ENCODE data around the gene BTBD2. TPM values are rescaled to one million over a fixed set of nuclear protein-coding genes. Genes with fewer than 3 reads are reported as not detected.

BTBD2 gene
- total and polyA plus RNA-seq, 2 of the 8 experiments (the other 6 are each of a cell fraction or from before 2014, with no cell fraction given): 91.7 to 92.3 TPM

DNA sequence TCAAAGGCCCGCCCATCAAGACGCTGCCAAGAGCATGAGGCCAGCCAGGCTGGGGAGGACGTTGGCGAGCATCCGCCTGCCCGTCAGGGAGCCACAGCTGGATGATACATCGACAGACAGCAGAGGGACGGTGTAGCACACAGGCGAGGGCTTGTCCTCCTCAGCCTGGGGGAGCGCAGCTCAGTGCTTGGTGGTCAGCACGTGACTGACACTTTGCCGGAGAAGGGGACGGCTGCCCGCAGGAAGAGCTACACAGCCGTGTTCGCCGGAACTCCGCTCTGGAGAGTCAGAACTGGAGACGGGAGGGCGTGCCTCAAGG is 40.4 kb downstream of the BTBD2 start (continued):
- TF ChIP-seq, protein P1, sequence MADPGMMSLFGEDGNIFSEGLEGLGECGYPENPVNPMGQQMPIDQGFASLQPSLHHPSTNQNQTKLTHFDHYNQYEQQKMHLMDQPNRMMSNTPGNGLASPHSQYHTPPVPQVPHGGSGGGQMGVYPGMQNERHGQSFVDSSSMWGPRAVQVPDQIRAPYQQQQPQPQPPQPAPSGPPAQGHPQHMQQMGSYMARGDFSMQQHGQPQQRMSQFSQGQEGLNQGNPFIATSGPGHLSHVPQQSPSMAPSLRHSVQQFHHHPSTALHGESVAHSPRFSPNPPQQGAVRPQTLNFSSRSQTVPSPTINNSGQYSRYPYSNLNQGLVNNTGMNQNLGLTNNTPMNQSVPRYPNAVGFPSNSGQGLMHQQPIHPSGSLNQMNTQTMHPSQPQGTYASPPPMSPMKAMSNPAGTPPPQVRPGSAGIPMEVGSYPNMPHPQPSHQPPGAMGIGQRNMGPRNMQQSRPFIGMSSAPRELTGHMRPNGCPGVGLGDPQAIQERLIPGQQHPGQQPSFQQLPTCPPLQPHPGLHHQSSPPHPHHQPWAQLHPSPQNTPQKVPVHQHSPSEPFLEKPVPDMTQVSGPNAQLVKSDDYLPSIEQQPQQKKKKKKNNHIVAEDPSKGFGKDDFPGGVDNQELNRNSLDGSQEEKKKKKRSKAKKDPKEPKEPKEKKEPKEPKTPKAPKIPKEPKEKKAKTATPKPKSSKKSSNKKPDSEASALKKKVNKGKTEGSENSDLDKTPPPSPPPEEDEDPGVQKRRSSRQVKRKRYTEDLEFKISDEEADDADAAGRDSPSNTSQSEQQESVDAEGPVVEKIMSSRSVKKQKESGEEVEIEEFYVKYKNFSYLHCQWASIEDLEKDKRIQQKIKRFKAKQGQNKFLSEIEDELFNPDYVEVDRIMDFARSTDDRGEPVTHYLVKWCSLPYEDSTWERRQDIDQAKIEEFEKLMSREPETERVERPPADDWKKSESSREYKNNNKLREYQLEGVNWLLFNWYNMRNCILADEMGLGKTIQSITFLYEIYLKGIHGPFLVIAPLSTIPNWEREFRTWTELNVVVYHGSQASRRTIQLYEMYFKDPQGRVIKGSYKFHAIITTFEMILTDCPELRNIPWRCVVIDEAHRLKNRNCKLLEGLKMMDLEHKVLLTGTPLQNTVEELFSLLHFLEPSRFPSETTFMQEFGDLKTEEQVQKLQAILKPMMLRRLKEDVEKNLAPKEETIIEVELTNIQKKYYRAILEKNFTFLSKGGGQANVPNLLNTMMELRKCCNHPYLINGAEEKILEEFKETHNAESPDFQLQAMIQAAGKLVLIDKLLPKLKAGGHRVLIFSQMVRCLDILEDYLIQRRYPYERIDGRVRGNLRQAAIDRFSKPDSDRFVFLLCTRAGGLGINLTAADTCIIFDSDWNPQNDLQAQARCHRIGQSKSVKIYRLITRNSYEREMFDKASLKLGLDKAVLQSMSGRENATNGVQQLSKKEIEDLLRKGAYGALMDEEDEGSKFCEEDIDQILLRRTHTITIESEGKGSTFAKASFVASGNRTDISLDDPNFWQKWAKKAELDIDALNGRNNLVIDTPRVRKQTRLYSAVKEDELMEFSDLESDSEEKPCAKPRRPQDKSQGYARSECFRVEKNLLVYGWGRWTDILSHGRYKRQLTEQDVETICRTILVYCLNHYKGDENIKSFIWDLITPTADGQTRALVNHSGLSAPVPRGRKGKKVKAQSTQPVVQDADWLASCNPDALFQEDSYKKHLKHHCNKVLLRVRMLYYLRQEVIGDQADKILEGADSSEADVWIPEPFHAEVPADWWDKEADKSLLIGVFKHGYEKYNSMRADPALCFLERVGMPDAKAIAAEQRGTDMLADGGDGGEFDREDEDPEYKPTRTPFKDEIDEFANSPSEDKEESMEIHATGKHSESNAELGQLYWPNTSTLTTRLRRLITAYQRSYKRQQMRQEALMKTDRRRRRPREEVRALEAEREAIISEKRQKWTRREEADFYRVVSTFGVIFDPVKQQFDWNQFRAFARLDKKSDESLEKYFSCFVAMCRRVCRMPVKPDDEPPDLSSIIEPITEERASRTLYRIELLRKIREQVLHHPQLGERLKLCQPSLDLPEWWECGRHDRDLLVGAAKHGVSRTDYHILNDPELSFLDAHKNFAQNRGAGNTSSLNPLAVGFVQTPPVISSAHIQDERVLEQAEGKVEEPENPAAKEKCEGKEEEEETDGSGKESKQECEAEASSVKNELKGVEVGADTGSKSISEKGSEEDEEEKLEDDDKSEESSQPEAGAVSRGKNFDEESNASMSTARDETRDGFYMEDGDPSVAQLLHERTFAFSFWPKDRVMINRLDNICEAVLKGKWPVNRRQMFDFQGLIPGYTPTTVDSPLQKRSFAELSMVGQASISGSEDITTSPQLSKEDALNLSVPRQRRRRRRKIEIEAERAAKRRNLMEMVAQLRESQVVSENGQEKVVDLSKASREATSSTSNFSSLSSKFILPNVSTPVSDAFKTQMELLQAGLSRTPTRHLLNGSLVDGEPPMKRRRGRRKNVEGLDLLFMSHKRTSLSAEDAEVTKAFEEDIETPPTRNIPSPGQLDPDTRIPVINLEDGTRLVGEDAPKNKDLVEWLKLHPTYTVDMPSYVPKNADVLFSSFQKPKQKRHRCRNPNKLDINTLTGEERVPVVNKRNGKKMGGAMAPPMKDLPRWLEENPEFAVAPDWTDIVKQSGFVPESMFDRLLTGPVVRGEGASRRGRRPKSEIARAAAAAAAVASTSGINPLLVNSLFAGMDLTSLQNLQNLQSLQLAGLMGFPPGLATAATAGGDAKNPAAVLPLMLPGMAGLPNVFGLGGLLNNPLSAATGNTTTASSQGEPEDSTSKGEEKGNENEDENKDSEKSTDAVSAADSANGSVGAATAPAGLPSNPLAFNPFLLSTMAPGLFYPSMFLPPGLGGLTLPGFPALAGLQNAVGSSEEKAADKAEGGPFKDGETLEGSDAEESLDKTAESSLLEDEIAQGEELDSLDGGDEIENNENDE (IDR thresholded peaks at IDR 0.05; ENCODE audit: insufficient replicate concordance, low read length): no peak
- TF ChIP-seq KDM4A (IDR thresholded peaks at IDR 0.05; ENCODE audit: low read depth, low read length, severe bottlenecking) (no peak), TEAD4 (IDR thresholded peaks at IDR 0.05; ENCODE audit: low read depth, low read length) (no peak), SP2 (IDR thresholded peaks at IDR 0.05; ENCODE audit: low read length) (no peak), SP1 (IDR thresholded peaks at IDR 0.05; ENCODE audit: low read depth, low read length) (no peak)
- TF ChIP-seq, protein P2, sequence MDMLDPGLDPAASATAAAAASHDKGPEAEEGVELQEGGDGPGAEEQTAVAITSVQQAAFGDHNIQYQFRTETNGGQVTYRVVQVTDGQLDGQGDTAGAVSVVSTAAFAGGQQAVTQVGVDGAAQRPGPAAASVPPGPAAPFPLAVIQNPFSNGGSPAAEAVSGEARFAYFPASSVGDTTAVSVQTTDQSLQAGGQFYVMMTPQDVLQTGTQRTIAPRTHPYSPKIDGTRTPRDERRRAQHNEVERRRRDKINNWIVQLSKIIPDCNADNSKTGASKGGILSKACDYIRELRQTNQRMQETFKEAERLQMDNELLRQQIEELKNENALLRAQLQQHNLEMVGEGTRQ (IDR thresholded peaks at IDR 0.05; ENCODE audit: low read length): no peak
